Fibroblast of skin of back (primary cell): ENCODE data around the gene ZMIZ1. TPM values are rescaled to one million over a fixed set of nuclear protein-coding genes. Genes with fewer than 3 reads are reported as not detected.

Experiments
- DNase-seq: peaks from one replicate; pipeline ENCODE4 v3.0.0-alpha.2; 2013
- polyA plus RNA-seq, 2 experiments: library from polyadenylated mRNA; unstranded; fragments of 120-200 nt; gene quantifications; one replicate each; pipeline ENCODE4 v1.2.1, GENCODE V29; 2013; ENCODE audit not compliant: insufficient read length in 2 of 2

Gene ZMIZ1, protein sequence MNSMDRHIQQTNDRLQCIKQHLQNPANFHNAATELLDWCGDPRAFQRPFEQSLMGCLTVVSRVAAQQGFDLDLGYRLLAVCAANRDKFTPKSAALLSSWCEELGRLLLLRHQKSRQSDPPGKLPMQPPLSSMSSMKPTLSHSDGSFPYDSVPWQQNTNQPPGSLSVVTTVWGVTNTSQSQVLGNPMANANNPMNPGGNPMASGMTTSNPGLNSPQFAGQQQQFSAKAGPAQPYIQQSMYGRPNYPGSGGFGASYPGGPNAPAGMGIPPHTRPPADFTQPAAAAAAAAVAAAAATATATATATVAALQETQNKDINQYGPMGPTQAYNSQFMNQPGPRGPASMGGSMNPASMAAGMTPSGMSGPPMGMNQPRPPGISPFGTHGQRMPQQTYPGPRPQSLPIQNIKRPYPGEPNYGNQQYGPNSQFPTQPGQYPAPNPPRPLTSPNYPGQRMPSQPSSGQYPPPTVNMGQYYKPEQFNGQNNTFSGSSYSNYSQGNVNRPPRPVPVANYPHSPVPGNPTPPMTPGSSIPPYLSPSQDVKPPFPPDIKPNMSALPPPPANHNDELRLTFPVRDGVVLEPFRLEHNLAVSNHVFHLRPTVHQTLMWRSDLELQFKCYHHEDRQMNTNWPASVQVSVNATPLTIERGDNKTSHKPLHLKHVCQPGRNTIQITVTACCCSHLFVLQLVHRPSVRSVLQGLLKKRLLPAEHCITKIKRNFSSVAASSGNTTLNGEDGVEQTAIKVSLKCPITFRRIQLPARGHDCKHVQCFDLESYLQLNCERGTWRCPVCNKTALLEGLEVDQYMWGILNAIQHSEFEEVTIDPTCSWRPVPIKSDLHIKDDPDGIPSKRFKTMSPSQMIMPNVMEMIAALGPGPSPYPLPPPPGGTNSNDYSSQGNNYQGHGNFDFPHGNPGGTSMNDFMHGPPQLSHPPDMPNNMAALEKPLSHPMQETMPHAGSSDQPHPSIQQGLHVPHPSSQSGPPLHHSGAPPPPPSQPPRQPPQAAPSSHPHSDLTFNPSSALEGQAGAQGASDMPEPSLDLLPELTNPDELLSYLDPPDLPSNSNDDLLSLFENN
- 64.4 TPM for polyA plus RNA-seq (2013, experiment 1 of 2; ENCODE audit: insufficient read length)
- 62.9 TPM for polyA plus RNA-seq (2013, experiment 2 of 2; ENCODE audit: insufficient read length)

DNA sequence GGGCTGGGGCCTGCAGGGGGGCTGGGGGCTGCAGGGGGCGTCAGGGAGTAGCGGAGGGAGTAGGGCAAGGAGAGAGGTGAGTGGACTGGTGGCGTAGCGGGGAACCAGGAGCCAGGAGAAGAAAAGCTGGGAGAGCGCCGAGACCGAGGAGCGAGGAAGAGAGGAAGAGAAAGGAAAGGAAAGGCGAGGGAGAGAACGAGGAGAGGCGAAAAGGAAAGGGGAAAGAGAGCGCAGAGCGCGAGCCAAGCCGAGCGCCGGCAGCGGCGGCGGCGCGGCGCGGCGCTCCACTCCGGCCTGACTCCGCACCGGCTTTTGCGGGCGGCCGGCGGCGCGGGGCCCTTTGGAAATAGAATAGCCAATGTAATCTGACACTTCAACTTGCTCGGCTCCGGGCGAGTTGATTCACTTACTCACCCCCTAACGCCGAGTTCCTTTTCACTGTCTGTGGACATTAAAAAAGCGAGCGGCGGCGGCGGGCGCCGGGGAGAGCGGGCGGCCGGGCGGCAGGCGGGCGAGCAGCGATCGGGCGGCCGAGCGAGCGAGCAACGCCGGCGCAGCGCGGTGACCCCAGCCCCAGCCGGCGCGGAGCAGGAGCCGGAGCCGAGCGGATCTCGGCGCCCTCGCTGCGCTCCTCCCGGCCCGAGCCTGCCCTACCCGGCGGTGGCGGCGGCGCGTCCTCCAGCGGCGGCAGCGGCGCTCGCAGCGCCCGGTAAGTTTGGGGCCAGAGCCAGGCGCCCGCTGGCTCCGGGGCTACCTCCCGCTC is at the start of gene ZMIZ1:
Gene ZMIZ1, plus strand, starts transcription at position 405 of the 763 bp plus-strand sequence. CDS start 132,667 bp downstream, outside the sequence.
- DNase-seq: peak; percentile 96

DNA sequence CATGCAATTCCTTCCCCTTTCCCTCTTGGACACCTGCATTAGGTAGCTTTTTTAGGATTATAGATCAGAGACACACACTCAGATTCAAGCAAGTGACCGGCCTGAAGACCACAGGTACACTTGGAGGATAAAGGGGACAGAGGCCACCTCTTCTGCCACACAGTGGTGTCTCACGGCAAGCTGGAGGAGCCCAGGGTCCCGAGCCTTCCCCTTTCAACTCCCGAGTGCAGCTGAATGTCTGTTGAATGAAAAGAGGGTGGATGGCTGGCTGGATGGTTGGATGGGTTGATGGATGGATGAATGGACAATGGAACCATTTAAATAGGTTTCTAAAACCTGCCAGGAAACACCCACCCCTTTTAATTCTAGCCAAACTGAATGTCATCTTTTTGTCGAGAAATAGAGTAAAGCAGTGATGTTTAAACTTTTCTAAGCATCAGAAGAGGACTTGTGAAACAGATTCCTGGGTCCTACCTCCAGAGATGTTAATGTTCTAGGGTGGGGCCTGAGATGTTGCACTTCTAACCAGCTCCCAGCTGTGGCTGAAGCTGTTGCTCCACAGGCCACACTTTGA is 49.2 kb upstream of the ZMIZ1 start:
- no peak for DNase-seq

DNA sequence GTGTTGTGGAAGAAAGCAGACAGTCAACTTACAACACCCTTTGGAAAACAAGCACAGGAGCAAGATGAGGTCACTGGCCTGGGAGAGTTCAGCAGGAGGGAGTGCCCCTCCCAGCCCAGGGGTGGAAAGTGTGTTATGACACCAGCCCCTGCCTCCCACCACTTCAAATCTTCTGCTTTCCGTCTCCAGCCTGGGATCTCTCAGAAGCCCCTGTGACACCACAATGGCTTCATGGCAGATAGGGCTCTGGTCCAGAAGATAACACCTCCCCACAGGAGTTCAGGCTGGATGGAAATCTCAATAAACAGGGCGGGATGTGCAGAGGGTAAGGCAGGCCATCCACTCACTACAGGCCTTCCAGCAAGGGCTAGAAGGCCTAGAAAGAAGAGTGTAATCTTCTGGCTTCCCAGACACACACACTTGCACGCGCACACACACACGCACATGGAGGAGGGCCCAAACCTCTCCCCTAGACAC is 48.7 kb upstream of the ZMIZ1 start:
- DNase-seq: no peak

DNA sequence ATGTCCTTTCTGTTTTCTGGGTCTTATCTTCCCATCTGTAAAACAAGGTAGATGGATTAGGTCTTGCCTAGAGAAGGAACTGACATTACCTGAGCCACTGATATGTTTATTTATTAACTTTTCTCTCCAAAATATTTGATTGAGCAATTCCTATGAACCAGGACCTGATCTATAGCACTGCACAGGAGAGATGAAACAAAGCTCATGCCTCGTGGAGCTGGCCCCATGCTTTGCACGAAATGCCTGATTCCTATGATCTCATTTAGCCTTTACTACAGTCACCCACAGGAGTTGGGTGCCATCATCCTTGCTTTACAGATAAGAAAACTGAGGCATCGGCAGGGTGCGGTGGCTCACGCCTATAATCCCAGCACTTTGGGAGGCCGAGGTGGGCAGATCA is 48.2 kb upstream of the ZMIZ1 start:
- DNase-seq: no peak

DNA sequence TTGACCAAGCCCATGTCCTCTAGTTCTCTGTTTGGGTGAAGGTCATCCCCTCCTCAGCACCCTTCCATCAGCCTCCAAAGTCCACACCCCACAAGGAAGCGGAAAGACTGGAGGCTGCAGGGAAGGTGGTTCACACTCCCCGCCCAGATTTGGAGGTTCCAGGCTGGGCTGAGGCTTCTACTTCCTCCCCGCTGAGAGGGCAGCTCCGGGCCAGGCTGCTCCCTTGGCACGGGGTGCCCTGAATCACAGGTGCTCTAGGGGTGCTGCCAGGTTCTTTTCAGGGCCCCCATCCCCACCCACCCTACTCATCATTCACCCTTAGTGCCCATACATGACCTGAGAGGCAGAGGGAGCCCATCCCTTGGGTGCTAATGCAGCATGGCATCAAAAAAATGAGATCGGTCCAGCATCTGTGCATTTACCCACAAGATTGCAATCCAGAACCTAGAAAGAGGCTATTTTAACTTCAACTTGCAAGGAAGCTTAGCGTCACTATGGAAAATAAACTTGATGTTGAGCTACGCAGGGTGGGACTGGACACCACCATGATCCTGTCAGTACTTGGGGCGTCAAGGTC is 47.3 kb upstream of the ZMIZ1 start:
- no peak for DNase-seq

DNA sequence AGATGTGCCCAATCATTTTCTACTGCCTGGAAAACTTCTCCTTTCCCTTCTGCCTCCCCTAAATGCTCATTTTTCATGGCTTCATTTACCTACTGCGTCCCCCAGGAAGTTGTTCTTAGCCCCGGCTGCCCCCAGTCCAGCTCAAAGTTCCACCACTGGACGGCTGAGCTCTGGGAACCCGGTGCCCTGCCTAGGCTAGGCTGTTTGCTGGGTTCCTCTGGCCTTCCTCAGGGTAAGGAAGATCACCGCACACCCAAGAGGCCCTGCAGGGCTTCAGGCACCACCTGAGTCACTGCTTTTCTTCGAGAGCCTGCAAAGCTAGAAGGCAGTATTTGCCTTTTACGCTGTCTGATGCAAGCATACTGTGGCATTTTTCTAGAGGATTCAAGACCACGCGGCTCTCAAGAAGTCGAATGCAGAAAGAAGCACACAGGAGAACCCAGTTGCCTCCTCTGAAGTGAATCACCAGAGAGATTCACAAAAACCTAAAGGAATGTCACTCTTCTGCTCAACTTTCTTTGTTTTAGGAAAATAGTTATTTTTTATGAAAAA is 46.7 kb upstream of the ZMIZ1 start:
- DNase-seq: no peak

DNA sequence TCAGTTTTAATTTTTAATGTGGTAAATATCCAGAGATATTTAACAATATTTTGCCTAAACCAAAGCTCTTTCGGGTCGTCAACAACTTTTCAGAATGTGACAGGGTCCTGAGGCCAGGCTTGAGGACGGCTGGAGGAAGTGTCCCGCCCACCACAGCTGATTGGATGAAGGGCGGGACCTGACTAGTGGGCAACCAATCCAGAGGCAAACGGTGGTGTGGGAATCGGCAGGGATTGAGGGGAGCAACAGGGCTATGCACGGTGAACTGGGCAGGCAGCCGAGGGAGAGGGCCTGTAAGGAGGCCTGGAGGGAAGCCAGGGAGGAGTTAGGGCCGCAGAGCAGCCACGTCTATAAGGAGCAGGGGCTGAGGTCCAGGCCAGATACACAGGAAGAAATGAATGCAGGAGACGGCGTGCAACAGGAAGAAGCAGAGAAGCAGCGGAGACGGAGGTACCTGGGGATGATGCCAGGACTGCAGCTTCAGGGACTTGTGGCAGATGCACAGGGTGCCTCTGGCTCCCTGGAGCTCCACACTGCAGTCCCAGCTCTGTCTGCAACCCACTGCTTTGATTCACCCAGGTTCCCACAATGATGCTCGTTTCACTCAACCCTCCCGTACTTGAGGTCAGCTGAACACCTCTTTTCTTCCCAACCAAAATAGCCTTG is 46.1 kb upstream of the ZMIZ1 start:
- peak; percentile 10 for DNase-seq

DNA sequence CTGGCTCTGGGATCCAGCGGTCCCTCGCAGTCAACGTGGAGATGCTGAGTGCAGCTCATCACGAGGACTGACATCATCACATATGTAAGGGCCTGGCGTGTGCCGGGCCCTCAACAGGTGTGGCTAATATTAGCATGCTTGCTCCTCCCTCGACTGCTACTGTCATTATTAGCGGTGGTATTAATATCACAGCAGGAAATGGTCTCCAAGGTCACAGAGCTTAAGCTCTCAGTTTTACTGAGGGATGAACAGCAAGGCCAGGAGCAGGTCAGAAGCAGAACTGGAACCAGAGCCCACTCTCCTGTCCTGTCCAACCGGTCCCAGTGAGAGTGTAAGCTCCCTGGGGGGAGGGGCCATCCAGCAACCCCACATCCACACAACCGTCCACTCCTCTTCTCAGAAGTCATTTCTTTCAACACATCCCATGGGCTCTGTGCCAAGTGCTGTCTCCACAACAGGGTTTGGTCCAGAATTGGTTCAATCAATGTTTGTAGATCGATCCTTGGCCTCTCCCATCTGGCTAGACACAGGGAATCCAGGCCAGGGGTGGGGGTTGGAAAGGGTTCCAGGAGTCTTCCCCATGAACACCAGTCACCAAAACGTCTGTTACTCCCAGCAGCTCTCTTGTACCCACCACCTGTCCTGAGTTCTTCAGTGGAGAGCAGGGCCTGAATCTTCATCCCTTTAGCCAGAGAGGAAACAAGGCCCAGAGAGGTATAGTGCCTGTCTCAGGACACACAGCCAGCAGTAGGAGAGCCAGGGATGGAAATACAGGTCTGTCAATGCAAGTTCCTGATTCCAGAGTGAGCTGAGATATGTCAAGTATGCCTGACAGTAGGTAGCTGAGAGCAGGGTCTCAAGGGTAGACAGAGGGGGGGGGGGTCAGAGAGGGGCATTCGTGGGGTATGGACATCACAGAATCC is 45.3 kb upstream of the ZMIZ1 start:
- no peak for DNase-seq

DNA sequence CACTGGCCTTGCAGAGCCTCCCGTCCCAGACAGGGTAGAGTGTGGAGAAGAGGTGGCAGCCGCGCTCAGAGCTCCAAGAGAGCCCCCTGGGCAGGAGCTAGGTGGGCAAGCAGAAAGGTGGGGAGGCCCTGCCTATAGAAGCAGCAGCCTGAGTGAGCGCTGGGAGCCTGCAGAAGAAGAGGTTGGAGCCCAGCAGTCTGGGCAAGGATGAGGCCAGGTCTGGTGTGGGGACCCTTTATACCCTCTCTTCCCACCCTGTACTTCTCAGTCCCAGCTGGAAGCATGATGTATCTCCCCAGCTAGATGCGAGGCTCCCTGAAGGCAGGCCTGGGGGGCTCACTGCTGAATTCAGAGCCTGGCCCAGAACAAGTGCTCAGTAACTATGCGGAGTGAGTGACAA is 44.5 kb upstream of the ZMIZ1 start:
- no peak for DNase-seq

DNA sequence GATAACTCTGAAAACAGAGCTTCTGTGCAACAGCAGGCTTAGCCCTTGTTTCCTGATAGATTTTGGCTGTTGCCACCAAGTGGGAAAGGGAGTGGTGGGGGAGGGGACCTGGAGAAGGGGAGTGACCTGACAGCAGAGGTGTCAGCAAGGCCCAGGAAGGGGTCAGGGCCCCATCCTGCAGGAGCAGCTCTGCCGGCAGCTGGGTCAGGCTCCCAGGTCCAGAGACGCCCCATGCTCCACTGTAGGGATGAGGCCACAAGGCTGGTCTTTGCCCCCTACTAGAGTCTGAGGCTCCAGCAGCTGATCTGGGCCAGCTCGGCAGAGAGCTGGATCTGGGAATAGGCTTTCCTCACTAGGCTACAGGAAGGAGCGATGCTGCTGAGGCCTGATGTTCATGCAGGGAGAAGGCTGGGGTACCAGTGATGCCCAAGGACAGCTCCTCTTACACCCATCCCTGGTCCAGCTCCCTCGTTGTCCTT is 44.0 kb upstream of the ZMIZ1 start:
- DNase-seq: no peak

DNA sequence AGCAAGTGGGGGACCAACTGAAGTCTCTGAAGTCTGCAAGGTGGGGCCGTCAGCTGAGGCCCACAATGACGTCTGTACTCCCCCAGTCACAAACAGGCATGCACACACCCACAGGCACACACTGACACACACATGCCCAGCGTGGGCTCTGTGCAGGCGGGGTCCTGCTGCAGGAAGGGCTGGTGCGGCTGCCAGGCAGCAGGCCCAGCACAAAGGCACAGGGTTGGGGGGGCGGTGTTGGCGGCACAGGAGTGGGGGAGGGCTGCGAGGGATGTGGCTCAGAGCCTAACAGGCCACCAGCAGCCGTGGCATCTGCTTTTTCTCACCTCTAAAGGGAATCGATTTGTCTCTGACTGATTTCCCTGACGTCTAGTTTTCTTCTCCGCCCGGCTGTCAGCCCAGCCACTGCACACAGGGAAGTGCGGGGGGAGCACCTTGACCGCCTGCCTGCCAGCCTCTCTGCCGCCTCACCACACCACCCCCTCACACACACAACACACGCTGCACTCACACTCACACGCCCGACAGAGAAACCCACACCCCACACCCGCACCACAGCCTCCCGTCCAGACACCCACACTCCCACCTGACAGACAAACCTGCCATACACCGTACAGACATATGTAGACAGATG is 43.5 kb upstream of the ZMIZ1 start:
- DNase-seq: no peak

DNA sequence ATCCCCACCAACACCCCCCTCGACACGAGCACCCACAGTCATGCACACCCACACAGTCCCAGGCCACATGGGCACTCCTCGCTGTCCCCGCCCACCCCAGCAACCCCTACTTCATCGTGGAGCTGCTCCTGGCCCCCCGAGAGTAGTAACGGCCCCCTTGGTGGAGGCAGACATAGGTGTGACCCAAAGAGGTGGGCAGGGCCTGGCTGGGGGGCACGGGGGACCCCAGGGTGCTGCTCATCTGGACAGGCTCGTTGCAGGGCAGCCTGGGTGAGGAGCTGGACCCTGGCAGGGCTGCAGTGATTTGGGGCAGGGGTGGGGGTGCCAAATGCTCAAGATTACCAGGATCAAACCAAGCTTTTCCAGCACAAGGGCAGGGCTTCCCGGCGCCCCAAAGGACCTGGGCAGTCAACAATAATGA is 42.4 kb upstream of the ZMIZ1 start:
- no peak for DNase-seq

DNA sequence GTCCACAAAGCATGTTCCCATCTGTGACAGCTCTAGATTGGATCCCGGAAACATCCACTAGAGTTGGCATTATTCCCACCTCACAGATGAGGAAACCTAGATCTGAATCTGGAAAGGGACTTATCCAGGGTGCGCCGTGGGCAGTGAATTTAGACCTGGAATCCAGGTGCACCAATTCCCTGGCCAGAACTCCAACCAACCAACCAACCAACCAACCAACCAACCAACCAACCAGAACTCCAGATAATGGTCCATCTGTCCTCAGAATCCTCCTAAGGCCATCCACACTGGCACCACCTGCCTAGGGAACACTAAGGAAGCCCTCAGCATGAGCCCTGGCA is 42.0 kb upstream of the ZMIZ1 start:
- no peak for DNase-seq

DNA sequence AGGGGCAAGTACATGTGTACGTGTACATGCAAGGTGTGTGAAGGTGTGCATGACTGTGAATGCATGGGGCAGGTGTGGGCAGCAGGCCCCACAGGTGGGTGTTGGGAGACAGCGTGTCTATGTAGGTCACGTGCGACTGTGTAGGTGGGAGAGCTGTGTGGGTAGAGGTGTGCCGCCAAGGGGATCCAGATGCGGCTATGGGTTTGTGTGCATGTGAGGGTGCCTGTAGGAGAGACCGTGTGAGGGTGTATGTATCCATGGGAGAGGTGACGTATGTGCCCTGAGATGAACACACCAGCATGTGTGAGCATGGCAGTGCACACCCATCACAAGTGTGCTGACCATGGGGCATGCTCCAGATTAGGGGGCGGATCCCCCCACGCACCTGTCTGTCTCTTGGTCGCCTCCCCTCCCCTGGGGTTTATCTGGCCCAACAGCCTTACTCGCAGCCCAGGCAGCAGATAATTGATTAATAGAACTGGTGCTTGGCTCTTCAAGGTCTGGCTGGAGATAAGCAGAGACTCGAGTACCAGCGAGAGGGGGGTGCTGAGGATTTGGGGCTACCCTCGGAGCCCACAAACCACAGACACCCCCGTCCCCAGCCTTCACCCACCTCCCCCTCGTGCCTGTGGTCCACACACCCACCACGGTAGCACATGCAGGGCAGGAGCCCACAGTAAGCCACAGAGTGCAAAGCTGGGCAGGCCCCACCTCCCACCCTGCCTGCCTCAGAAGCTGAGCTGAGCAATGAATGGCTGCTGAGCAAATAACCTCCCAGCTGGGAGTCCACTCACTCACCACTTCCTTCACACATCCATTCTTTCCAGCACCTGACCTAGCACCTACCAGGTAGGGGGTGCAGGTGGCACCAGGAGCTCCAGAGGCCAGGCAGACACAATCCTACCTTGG is 41.4 kb upstream of the ZMIZ1 start:
- no peak for DNase-seq

DNA sequence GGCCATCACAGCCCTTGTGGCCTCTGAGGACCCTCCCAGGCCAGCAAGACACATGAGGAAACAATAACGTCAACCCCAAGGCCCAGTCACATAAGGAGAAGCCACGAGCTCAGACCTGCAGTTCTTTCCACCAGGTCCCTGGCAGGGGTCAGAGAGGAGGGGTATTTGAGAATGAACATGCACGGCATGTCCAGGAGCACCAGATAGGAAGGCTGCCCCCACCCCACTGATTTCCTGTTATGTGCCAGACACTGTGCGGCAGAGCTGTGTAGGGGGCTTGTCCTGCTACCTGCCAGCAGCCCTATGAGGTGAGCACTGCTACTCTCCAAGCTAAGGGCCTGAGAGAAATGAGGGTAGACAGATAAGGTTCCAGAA is 40.7 kb upstream of the ZMIZ1 start:
- no peak for DNase-seq

DNA sequence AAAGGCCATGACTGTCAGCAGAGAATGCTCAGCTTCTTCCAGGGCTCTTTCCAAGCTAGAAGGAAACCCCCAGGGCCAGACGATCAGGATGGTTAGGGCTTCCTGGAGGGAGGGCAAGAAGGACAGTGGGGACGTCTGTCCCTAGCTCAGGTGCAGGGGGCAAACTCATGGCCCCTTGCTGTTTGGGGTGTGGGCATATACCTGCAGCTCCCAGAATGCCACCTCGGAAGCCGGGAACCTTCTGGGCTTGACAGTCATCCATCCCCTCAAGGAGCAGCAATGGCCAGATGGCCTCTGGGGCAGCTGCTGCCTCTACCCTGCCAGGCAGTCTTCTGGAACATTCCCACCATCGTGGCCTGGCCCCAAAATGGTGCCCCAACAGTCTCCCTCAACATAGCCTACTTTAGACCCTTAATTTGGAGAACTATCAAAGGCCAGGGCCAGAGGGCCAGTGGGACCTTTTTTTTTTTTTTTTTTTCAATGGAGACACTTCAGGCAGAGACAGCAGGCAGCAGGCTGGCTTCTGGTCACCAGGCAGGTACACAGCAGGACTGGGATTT is 40.2 kb upstream of the ZMIZ1 start:
- DNase-seq: no peak
